GM23248 (cell line): ENCODE results near the gene MCL1.

Experiments used
- EZH2 ChIP-seq: fragments of 200-600 bp; sonication (generic); IDR thresholded peaks from 2 replicates; pipeline ENCODE4 v1.6.1; 2018; ENCODE audit warnings: antibody characterized with exemption, mild to moderate bottlenecking; ENCODE audit not compliant: insufficient read depth, poor library complexity, severe bottlenecking
- EZH2phosphoT487 ChIP-seq: fragments of 200-600 bp; sonication (generic); IDR thresholded peaks from 2 replicates; pipeline ENCODE4 v1.6.1; 2018; ENCODE audit warnings: antibody characterized with exemption, moderate library complexity, mild to moderate bottlenecking, low read depth; ENCODE audit not compliant: insufficient read depth

DNA sequence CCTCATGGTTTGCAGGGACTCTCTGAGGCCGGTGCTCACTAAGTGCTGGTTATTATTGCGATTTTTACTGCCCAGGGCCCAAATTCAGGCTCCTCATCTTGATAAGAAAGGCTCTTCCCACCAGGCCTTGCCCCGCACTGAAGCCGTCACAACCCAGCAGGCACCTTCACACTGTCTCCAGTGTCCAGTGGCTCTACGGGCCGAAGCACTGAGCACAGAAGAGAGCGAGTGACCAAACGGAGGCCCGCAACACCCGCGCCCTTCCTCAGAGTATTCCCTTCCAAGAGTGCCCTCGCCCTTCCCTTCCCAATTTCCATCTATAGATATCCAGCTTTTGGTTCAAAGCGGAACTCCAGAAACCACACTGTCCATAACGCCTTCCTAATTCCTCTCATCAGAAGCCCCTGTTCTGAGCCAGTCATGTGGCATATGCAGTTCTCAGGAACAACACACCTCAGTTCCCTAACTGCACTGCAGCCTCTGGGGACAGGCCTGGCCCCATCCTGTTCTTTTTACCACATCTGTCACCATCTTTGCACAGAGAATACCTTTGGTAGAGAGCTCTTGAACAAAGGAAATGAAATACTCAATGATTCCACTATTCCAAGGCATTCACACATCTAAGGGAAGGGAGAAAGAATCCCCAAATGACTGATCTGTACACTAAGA is 48.8 kb downstream of the MCL1 start:
- no peak for TF ChIP-seq EZH2phosphoT487
- no peak for TF ChIP-seq EZH2
